Activated T-cell treated with anti-CD3 and anti-CD28 coated beads, Interleukin-2, amount 50 U/mL, for 1 hour (primary cell): Measurements from ENCODE around the gene DNAL1.
"Not testable (repeated sequence)": the region's sequence is repeated elsewhere in the genome, so short reads cannot be mapped to it uniquely, and the experiment has no call there.

Experiments
- DNase-seq: peaks from one replicate; pipeline ENCODE4 v3.0.0-alpha.2; 2020

The DNAL1 gene, protein sequence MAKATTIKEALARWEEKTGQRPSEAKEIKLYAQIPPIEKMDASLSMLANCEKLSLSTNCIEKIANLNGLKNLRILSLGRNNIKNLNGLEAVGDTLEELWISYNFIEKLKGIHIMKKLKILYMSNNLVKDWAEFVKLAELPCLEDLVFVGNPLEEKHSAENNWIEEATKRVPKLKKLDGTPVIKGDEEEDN

GRCh38 chr14:73644531-73645247, at the start of gene DNAL1:
Gene DNAL1 (plus strand): TSS chr14:73644986. CDS start chr14:73645040, 54 bp downstream.
- peak; percentile 91 for DNase-seq

DNA sequence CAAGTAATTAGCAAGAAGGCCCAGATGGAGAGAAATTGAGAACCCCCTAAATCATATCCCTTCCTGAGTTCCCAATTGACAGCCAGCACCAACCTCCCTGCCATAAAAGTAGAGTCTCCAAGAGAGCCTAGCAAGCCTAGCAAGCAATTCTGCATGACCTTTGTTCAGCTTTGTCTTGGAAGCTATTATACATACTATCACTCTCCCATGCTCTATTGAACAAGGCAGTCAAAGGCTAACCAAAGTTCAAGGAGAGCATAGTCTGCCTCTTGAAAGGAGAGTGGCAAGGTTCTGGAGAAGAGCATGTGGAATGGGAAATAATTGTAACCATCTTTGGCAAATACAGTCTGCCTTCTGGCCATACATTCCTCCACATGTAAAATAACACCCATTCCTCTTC, 45.3 kb upstream of the DNAL1 start:
- no peak for DNase-seq

GRCh38 chr14:73602994-73603393, 41.8 kb upstream of the DNAL1 start:
- no peak for DNase-seq

DNA sequence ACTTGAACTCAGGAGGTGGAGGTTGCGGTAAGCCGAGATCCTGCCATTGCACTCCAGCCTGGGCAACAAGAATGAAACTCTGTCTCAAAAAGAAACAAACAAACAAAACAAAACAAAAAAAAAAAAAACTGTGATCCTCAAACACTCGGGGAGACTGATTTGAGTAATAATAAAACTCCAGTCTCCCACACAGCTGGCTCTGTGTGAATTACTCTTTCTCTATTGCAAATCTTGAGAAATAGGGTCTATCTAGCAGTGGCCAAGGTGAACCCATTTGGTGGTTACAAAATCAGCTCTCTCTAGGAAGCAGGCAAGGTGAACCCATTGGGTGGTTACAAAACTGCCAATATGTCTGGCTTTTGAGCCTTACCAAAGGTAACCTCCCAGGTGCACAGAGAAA, 38.5 kb upstream of the DNAL1 start:
- no peak for DNase-seq

- no peak for DNase-seq
Measured at GRCh38 chr14:73607241-73607640, 37.5 kb upstream of the DNAL1 start.

- DNase-seq, result no peak
Measured at GRCh38 chr14:73610687-73611086, 34.1 kb upstream of the DNAL1 start.

GRCh38 chr14:73612339-73613045, 32.3 kb upstream of the DNAL1 start, which contains the start of gene ACOT6:
Gene ACOT6 (plus strand): TSS chr14:73612517. CDS start chr14:73612572, 55 bp downstream.
- DNase-seq, result peak; percentile 77

DNA sequence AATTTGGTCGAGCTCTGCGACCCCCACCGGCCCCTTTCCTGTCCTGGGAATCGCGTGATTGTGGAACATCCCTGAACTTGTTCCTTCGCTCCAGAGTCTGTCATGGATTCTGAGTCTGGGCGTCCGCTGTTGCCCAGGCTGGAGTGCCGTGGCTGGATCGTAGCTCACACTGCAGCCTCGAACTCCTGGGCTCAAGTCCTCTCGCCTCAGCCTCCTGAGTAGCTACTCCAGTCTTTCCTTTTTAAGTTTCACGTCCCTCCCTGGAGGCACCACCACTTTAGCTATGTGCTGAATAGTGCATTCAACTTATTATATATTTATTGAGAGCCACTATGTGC, 31.8 kb upstream of the DNAL1 start:
- DNase-seq, result no peak

DNA sequence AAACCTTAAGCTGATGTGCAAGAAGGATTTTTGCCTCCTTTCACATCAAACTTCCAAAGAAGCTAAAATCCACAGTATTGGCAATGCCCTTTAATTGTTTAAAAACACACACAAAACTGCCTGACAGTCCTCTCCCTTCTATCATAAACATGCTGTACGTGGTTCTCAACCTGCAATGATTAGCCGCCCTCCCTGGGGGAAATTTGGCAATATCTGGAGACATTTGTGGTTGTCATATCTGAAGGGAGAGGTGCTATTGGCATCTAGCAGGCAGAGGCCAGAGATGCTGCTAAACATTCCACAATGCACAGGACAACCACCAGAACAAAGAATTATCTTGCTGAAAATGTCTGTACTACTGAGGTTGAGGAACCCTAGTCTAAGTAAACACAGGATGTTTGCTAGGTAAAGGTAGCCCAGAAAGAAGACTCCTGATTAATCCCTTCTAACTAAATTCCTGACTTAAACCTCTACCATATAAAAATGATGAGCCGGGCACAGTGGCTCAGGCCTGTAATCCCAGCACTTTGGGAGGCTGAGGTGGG, 31.3 kb upstream of the DNAL1 start:
- DNase-seq, result no peak

DNA sequence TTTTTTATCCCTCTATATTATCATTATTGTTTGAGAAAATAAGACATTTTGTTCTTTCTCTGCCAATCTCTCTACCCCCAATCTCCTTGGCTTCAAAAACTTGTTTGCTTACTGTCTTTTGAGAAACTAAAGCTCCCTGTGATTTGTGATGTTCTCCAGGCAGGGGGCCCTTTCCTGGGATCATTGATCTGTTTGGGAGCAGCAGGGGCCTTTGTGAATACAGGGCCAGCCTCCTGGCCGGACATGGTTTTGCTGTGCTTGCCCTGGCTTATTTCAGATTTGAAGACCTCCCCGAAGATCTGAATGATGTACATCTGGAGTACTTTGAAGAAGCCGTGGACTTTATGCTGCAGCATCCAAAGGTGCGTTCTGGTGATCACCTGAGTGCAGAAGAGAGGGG, 28.0 kb upstream of the DNAL1 start:
- no peak for DNase-seq

GRCh38 chr14:73619524-73619923, 25.3 kb upstream of the DNAL1 start:
- no peak for DNase-seq

DNA sequence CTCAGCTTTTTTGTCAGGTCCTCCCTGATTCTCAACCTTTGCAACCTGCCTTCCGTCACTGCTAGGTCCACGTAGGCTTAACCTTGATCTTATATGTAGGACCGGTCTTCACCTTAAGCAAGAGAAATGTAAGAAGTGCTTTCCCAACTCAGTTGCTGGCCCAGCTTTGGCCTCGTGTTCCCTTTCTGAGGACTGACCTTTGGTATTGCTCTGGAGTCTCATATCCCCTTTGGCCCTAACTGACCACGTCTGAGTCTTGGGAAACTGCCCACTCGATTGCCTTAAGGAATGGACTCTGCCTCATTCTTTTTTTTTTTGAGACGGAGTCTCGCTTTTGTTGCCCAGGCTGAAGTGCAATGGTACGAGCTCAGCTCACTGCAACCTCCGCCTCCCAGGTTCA, 24.5 kb upstream of the DNAL1 start:
- no peak for DNase-seq

DNA sequence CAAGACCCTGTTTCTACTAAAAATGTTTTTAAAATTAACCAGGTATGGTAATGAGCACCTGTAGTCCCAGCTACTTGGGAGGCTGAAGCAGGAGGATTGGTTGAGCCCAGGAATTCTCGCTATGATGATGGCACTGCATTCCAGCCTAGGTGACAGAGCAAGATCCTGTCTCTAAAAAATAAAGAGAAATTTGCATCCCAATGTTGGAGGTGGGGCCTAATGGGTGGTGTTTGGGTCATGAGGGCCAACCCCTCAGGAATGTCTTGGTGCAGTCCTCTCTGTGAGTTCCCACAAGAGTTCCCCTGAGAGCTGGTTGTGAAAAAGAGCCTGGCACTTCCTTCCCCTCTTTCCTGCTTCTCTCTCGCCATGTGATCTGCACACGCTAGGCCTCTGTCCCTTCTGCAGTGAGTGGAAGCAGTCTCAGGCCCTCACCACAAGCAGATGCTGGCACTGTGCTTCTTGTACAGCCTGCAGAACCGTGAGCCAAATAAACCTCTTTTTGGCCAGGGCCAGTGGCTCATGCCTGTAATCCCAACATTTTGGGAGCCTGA, 21.2 kb upstream of the DNAL1 start:
- no peak for DNase-seq

GRCh38 chr14:73625706-73626105, 19.1 kb upstream of the DNAL1 start:
- DNase-seq, result no peak

DNA sequence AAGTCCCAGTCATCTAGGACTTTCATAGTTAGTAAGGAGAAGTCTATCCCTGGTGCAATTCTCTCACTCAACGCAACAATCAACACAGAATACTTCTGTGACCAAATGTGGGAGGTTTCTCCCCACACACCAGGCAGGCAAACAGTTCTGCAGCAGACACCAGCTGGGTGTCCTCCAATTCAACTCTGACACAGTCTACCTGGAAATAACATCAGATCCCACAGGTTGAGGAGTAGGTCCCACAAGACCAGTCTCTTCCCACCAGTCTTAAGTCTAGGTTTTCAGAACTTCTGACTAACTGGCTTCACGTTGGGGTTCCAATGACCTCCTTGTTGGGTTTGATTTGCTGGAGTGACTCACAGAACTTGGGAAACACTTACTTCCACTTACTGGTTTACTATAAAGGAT, 17.6 kb upstream of the DNAL1 start:
- no peak for DNase-seq

GRCh38 chr14:73630009-73630780, 14.6 kb upstream of the DNAL1 start:
- DNase-seq, result no peak

- peak; percentile 58 for DNase-seq
Measured at GRCh38 chr14:73633116-73634010, 11.4 kb upstream of the DNAL1 start.

DNA sequence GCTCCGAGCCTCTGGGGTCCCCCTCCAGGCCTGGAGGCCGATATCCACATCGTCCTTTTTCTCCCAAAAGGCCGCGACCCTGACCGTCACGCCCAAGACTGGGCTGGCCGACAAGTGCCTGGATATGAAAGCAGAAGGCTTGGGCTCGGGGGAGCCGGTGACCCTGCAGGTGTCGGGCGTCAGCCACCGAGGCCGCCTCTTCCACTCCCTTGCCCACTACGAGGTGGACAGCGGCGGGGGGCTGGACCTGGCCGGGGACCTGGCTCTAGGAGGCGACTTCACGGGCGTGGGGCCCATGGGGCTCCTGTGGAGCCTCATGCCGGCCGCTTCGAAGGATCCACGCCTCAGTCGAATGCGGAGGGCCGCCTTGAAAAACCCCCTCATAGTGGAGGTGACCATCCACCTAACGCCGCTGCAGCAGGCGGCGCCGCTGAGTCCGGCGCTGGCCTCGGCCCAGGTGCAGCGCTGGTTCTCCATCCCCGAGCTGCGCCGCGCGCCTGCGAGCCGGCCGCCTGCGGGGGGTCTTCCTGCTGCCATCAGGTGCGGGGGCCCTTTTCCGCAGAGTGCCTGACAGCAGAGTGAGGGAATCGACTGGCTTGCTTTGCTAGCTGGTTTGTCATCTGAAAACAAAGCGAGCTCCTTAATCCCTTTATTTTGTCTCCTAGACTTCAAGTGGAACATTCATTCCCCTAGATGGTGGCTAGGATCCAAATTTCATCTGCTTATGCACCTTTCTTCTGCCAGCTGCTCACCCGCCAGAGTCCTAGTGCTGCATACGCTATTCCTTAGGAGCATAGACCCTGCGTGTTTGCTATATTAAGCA, 10.6 kb upstream of the DNAL1 start:
- peak; percentile 20 for DNase-seq

GRCh38 chr14:73636355-73636754, 8.4 kb upstream of the DNAL1 start:
- DNase-seq, result not testable (repeated sequence)

GRCh38 chr14:73637830-73638229, 7.0 kb upstream of the DNAL1 start:
- DNase-seq, result no peak
